Smooth muscle cell (in vitro differentiated cells): Measurements from ENCODE around the gene KCNH2. TPM values are rescaled to one million over a fixed set of nuclear protein-coding genes. Genes with fewer than 3 reads are reported as not detected.

ENCODE experiments used
- DNase-seq: peaks from one replicate; lab custom pipeline; 2025; ENCODE audit not compliant: unreplicated experiment; lab: John Stamatoyannopoulos, UW
- H2AFZ ChIP-seq: fragments of 200-600 bp; sonication (generic); 2 replicates; pipeline ENCODE4 v1.6.0; 2016; ENCODE audit warnings: antibody characterized with exemption, low read depth, mild to moderate bottlenecking
- H3F3A ChIP-seq: fragments of 200-600 bp; sonication (generic); 2 replicates; pipeline ENCODE4 v1.6.0; 2017; ENCODE audit warnings: antibody characterized with exemption, low read depth
- H3K27ac ChIP-seq: fragments of 200-600 bp; sonication (generic); 2 replicates; pipeline ENCODE4 v1.5.1; 2016; ENCODE audit warnings: low read depth, mild to moderate bottlenecking
- H3K27me3 ChIP-seq: fragments of 200-600 bp; sonication (generic); 2 replicates; pipeline ENCODE4 v1.6.1; 2016; ENCODE audit warnings: low read depth, mild to moderate bottlenecking
- H3K36me3 ChIP-seq: fragments of 200-600 bp; sonication (generic); 2 replicates; pipeline ENCODE4 v1.5.1; 2016; ENCODE audit warnings: low read depth
- H3K4me1 ChIP-seq: fragments of 200-600 bp; sonication (generic); 2 replicates; pipeline ENCODE4 v1.5.1; 2016; ENCODE audit warnings: low read depth
- H3K4me2 ChIP-seq: fragments of 200-600 bp; sonication (generic); 2 replicates; pipeline ENCODE4 v1.6.0; 2016; ENCODE audit warnings: mild to moderate bottlenecking
- H3K4me3 ChIP-seq: fragments of 200-600 bp; sonication (generic); 2 replicates; pipeline ENCODE4 v1.5.1; 2016; ENCODE audit warnings: mild to moderate bottlenecking
- H3K79me2 ChIP-seq: fragments of 200-600 bp; sonication (generic); 2 replicates; pipeline ENCODE4 v1.6.0; 2016; ENCODE audit warnings: low read depth, mild to moderate bottlenecking
- H3K9ac ChIP-seq: fragments of 200-600 bp; sonication (generic); 2 replicates; pipeline ENCODE4 v1.6.0; 2016; ENCODE audit warnings: low read depth
- H3K9me3 ChIP-seq: fragments of 200-600 bp; sonication (generic); replicated peaks from 2 replicates; pipeline ENCODE4 v1.5.1; 2016; ENCODE audit warnings: low read depth
- H4K20me1 ChIP-seq: fragments of 200-600 bp; sonication (generic); 2 replicates; pipeline ENCODE4 v1.6.0; 2016; ENCODE audit warnings: low read depth
- WGBS: methylation state at CpG from one replicate; pipeline ENCODE4 v1.1.7; 2016; ENCODE audit warnings: low lambda C conversion rate; 5-methylcytosine and 5-hydroxymethylcytosine counted together
- polyA plus RNA-seq: library from polyadenylated mRNA; unstranded; fragments of >200 nt; fragmentation: Nextera tagmentation; extraction: Ambion mirVana; gene quantifications from 2 replicates; pipeline ENCODE4 v1.2.1, GENCODE V29; 2016
- total RNA-seq: library from RNA; depleted of rRNA; stranded (reverse); fragments of >200 nt; gene quantifications from 2 replicates; pipeline ENCODE4 v1.2.3, GENCODE V29; 2014
- TF ChIP-seq, protein P1 (sequence below): fragments of 200-600 bp; sonication (generic); IDR thresholded peaks from 2 replicates; pipeline ENCODE4 v1.5.1; 2017; ENCODE audit warnings: borderline replicate concordance, mild to moderate bottlenecking, antibody characterized with exemption; ENCODE audit not compliant: insufficient read depth, poor library complexity, severe bottlenecking

The KCNH2 gene
- total and polyA plus RNA-seq, 2 experiments from 2014 or later = 12.9 to 37.7 TPM

DNA sequence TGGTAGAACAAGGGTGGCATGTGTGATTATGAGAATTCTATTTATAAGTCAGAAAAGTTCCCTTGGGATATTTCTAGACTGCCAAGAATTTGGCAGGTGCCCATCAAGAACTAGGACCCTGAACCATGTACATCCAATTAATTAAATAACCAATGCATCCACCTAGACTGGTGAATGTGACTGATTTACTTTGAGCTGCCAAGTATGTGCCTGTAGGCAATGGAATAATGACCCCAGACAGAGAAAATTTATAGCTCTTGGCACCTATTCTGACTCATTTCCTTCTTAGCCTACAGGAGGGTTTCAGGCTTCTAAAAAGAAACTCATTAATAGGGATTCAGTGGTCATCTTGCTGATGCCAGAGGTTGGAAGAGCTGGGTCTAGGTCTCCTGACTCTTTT lies 54.9 kb downstream of the KCNH2 start:
- Histone ChIP-seq H3K27ac (no peak overlapping the region), H4K20me1 (no peaks in the 10 kb centered on the region), H3K36me3 (no peaks in the 10 kb centered on the region), H3K9ac (no peak overlapping the region), H3K4me2 (no peak overlapping the region), H3F3A (no peaks in the 10 kb centered on the region), H2AFZ (no peak overlapping the region), H3K27me3 (peaks cover 7% of the 10 kb centered on the region), H3K79me2 (no peaks in the 10 kb centered on the region), H3K9me3 (no peaks in the 10 kb centered on the region), H3K4me3 (no peak overlapping the region), H3K4me1 (no peaks in the 10 kb centered on the region)
- TF ChIP-seq, protein P1, sequence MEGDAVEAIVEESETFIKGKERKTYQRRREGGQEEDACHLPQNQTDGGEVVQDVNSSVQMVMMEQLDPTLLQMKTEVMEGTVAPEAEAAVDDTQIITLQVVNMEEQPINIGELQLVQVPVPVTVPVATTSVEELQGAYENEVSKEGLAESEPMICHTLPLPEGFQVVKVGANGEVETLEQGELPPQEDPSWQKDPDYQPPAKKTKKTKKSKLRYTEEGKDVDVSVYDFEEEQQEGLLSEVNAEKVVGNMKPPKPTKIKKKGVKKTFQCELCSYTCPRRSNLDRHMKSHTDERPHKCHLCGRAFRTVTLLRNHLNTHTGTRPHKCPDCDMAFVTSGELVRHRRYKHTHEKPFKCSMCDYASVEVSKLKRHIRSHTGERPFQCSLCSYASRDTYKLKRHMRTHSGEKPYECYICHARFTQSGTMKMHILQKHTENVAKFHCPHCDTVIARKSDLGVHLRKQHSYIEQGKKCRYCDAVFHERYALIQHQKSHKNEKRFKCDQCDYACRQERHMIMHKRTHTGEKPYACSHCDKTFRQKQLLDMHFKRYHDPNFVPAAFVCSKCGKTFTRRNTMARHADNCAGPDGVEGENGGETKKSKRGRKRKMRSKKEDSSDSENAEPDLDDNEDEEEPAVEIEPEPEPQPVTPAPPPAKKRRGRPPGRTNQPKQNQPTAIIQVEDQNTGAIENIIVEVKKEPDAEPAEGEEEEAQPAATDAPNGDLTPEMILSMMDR = no peak
- DNase-seq = no peak

DNA sequence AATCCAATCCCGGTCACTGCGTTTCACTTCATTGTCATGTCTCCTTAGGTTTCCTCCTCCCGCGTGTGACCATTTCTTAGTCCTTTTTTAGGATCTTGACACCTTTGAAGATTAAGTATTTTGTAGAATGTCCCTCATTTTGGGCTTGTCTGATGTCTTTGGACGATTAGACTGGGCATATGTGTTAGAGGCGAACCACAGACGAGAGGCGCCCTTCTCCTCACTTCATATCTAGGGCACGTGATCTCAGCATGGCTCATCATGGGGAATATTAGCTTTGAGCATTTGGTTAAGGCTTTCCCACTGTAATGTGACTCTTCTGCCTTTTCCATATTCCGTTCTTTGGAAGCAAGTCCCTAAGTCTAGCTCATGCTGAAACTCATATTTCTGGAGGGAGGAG lies 59.0 kb downstream of the KCNH2 start:
- no peak overlapping the region for H3K27ac ChIP-seq
- no peak overlapping the region for H3K4me2 ChIP-seq
- no peaks in the 10 kb centered on the region for H3K9me3 ChIP-seq
- H3K9ac ChIP-seq = no peak overlapping the region
- TF ChIP-seq, protein P1 = no peak
- no peak overlapping the region for H2AFZ ChIP-seq
- no peaks in the 10 kb centered on the region for H4K20me1 ChIP-seq
- H3K36me3 ChIP-seq = no peaks in the 10 kb centered on the region
- H3K4me1 ChIP-seq = no peaks in the 10 kb centered on the region
- WGBS = 87% methylated on average over 10 of the region's 10 CpGs
- DNase-seq = no peak
- no peak overlapping the region for H3K4me3 ChIP-seq
- peaks cover 18% of the 10 kb centered on the region for H3K27me3 ChIP-seq
- H3K79me2 ChIP-seq = no peaks in the 10 kb centered on the region
- H3F3A ChIP-seq = no peaks in the 10 kb centered on the region

DNA sequence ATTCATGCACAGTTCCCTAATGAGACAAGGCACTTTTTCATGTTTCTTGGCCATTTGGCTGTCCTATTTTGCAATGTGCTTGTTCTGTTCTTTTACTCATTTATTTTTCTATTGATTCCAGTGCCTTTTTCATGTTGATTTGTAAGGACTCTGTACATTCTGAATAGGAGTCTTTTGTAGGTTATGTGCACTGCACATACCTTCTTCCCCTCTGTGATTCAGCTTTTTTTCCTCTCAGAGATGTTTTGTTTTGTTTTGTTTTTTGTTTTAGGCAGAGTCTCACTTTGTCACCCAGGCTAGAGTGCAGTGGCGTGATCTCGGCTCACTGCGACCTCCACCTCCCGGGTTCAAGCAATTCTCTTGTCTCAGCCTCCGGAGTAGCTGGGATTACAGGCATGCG lies 59.7 kb downstream of the KCNH2 start:
- H3K27ac ChIP-seq = no peak overlapping the region
- H2AFZ ChIP-seq = no peak overlapping the region
- H3K4me1 ChIP-seq = no peaks in the 10 kb centered on the region
- H3K9me3 ChIP-seq = no peaks in the 10 kb centered on the region
- H3K27me3 ChIP-seq = peaks cover 18% of the 10 kb centered on the region
- no peaks in the 10 kb centered on the region for H3K36me3 ChIP-seq
- 95% methylated on average over 6 of the region's 6 CpGs for WGBS
- no peak overlapping the region for H3K4me3 ChIP-seq
- no peak for DNase-seq
- H3K79me2 ChIP-seq = no peaks in the 10 kb centered on the region
- no peaks in the 10 kb centered on the region for H4K20me1 ChIP-seq
- no peaks in the 10 kb centered on the region for H3F3A ChIP-seq
- H3K9ac ChIP-seq = no peak overlapping the region
- H3K4me2 ChIP-seq = no peak overlapping the region
- TF ChIP-seq, protein P1 = no peak

DNA sequence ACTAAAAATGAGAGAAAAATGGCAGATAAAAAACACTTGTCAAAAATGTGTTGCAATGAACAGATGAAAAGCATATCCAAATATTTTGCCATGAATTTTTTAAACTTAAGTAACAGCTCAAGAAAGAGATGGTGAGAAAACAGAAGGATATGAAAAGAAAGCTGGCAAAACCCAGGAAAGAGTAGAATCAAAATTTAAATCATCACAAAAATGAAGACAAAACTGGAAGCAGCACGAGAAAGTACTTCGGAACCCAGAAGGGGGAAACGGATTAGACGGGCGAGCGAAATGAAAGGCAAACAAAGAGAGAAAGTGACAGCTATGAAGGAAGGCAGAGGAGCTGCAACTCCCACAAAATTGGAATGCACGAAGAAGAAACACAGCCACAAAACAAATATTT lies 60.2 kb downstream of the KCNH2 start:
- DNase-seq = no peak
- no peak overlapping the region for H2AFZ ChIP-seq
- H4K20me1 ChIP-seq = no peaks in the 10 kb centered on the region
- H3K27me3 ChIP-seq = peaks cover 20% of the 10 kb centered on the region
- no peak overlapping the region for H3K4me3 ChIP-seq
- WGBS = 71% methylated on average over 7 of the region's 7 CpGs
- TF ChIP-seq, protein P1 = no peak
- H3K9ac ChIP-seq = no peak overlapping the region
- H3K4me1 ChIP-seq = no peaks in the 10 kb centered on the region
- H3K36me3 ChIP-seq = no peaks in the 10 kb centered on the region
- H3K27ac ChIP-seq = no peak overlapping the region
- no peaks in the 10 kb centered on the region for H3K9me3 ChIP-seq
- H3K79me2 ChIP-seq = no peaks in the 10 kb centered on the region
- H3K4me2 ChIP-seq = no peak overlapping the region
- H3F3A ChIP-seq = no peaks in the 10 kb centered on the region
